GM23248 (cell line): ENCODE measurements around the gene TMEM131.

Source experiments
- EZH2 ChIP-seq: fragments of 200-600 bp; sonication (generic); IDR thresholded peaks from 2 replicates; pipeline ENCODE4 v1.6.1; 2018; ENCODE audit warnings: antibody characterized with exemption, mild to moderate bottlenecking; ENCODE audit not compliant: insufficient read depth, poor library complexity, severe bottlenecking
- EZH2phosphoT487 ChIP-seq: fragments of 200-600 bp; sonication (generic); IDR thresholded peaks from 2 replicates; pipeline ENCODE4 v1.6.1; 2018; ENCODE audit warnings: antibody characterized with exemption, moderate library complexity, mild to moderate bottlenecking, low read depth; ENCODE audit not compliant: insufficient read depth

DNA sequence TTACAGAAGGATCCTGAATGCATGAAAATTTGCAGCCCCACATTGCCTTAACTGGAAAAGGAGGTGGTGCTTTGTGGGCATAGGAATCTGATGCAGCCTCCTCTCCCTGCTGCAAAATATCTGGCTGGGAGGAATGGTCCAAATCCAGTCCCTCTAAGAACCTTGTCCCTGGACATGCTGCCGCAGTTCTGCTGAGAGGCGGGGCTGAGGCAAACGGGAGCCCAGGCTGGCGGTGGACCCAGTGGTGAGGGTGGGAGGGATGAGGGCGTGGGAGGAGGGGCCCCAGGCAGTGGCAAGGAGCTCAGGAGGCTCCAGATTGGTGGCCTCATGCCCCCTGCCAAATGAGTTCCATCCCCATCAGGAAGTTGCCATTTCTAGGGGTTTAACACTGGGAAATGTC, 246.2 kb downstream of the TMEM131 start:
- TF ChIP-seq EZH2, result no peak
- TF ChIP-seq EZH2phosphoT487, result no peak
